Activated T-helper 1 cell treated with anti-CD3 and anti-CD28 coated beads, Interleukin-2, amount 50 U/mL, for 16 hours (primary cell): Measurements from ENCODE around the gene ZNF473.

ENCODE experiments used
- DNase-seq, 2 donors: peaks; one replicate each; pipeline ENCODE4 v3.0.0-alpha.2; 2020; ENCODE audit warnings: low read depth in 1 of 2, low spot score in 1 of 2

Gene ZNF473

GRCh38 chr19:50003254-50003788, 22.5 kb upstream of the ZNF473 start:
- no peak for DNase-seq

GRCh38 chr19:50003810-50004419, 21.9 kb upstream of the ZNF473 start:
- no peak for DNase-seq

GRCh38 chr19:50005428-50005827, 20.4 kb upstream of the ZNF473 start:
- DNase-seq, result no peak

GRCh38 chr19:50007170-50007569, 18.6 kb upstream of the ZNF473 start:
- DNase-seq, result no peak

- DNase-seq, result no peak
Observed at GRCh38 chr19:50007947-50008346, 17.9 kb upstream of the ZNF473 start.

- no peak for DNase-seq
Observed at GRCh38 chr19:50008532-50008931, 17.3 kb upstream of the ZNF473 start.

- DNase-seq, result no peak
Observed at GRCh38 chr19:50016225-50016807, 9.5 kb upstream of the ZNF473 start.

GRCh38 chr19:50020481-50020880, 5.3 kb upstream of the ZNF473 start:
- DNase-seq, result no peak

GRCh38 chr19:50022823-50023222, 3.0 kb upstream of the ZNF473 start:
- DNase-seq, result no peak

- no peak for DNase-seq
Observed at GRCh38 chr19:50024719-50025021, 1.1 kb upstream of the ZNF473 start.

GRCh38 chr19:50025022-50025793, 597 bp upstream of the ZNF473 start, which contains the start of gene VRK3:
Gene VRK3 (minus strand): TSS chr19:50025372. CDS start chr19:50016162, 9,210 bp downstream.
- peak; percentile 94 to 96 for DNase-seq

GRCh38 chr19:50026550-50026906, 723 bp downstream of the ZNF473 start:
- no peak for DNase-seq

- DNase-seq, result no peak
Observed at GRCh38 chr19:50030225-50030624, 4.4 kb downstream of the ZNF473 start.

GRCh38 chr19:50030937-50031336, 5.1 kb downstream of the ZNF473 start:
- DNase-seq, result no peak

GRCh38 chr19:50036908-50037307, 11.1 kb downstream of the ZNF473 start:
- DNase-seq, result no peak

- no peak for DNase-seq
Observed at GRCh38 chr19:50039968-50040367, 14.2 kb downstream of the ZNF473 start.

- DNase-seq, result no peak
Observed at GRCh38 chr19:50040967-50041366, 15.2 kb downstream of the ZNF473 start.

GRCh38 chr19:50042363-50043024, 16.7 kb downstream of the ZNF473 start:
- no peak for DNase-seq

GRCh38 chr19:50043967-50044366, 18.2 kb downstream of the ZNF473 start:
- no peak for DNase-seq

- no peak for DNase-seq
Observed at GRCh38 chr19:50044922-50045321, 19.1 kb downstream of the ZNF473 start.

- peak; percentile 28 to 31 for DNase-seq
Observed at GRCh38 chr19:50046649-50047503, 21.1 kb downstream of the ZNF473 start.
